Right lobe of liver (tissue), 6 donors: Measurements from ENCODE around the gene ST14. TPM values are rescaled to one million over a fixed set of nuclear protein-coding genes. Genes with fewer than 3 reads are reported as not detected.

Experiments
- ATAC-seq, 4 donors: fragments of 200-7000 bp; cut with Tn5 transposase; one replicate each; pipeline ENCODE4 v1.9.1; 2020; ENCODE audit warnings: mild to moderate bottlenecking in 4 of 4, moderate library complexity in 4 of 4
- DNase-seq, 3 donors: peaks; one replicate each; pipeline ENCODE4 v3.0.0-alpha.2; 2020
- H3K27ac ChIP-seq, 3 donors: fragments of 200-600 bp; one replicate each; pipeline ENCODE4 v1.8.0; 2022
- H3K27me3 ChIP-seq, 2 donors: fragments of 200-600 bp; one replicate each; pipeline ENCODE4 v1.8.0; 2022
- H3K36me3 ChIP-seq, 4 donors: fragments of 200-600 bp; sonication (generic) in 1 of 4; one replicate each; pipeline versions ENCODE4 v1.5.1 to v1.8.0; 2017 to 2022; ENCODE audit warnings: control low read depth in 1 of 4
- H3K4me1 ChIP-seq, 4 donors: fragments of 200-600 bp; sonication (generic) in 1 of 4; one replicate each; pipeline versions ENCODE4 v1.5.1 to v1.8.0; 2017 to 2022; ENCODE audit warnings: control low read depth in 1 of 4
- H3K4me3 ChIP-seq, 3 donors: fragments of 200-600 bp; one replicate each; pipeline ENCODE4 v1.8.0; 2022
- H3K9me3 ChIP-seq, 4 donors: fragments of 200-600 bp; sonication (generic) in 1 of 4; one replicate each; pipeline versions ENCODE4 v1.5.1 to v1.8.0; 2017 to 2022; ENCODE audit warnings: control low read depth in 1 of 4
- POLR2A ChIP-seq: fragments of 450-650 bp; IDR thresholded peaks from one replicate; pipeline ENCODE4 v1.6.1; 2017; ENCODE audit warnings: antibody characterized with exemption, mild to moderate bottlenecking
- WGBS: methylation state at CpG from one replicate; pipeline ENCODE4 v1.1.6; 2018; ENCODE audit warnings: low coverage, low lambda C conversion rate; ENCODE audit not compliant: insufficient coverage; ENCODE audit errors: missing lambda C conversion rate; 5-methylcytosine and 5-hydroxymethylcytosine counted together
- intact Hi-C, 2 donors: fragments of 100-400 bp; cut with DNase I; formaldehyde crosslinking; loops; one replicate each; pipeline versions ENCODE4 v1.11.2 to v1.14.1; 2022
- total RNA-seq, 6 experiments: library from RNA; depleted of rRNA in 2 of 6; stranded (reverse); fragments of >200 nt in 2 of 6; fragmentation: NEBNext Ultra II Directional in 3 of 6; extraction: Animal tissue kit (Norgen Biotek cat#: 25700) in 3 of 6; gene quantifications; one replicate each; pipeline versions ENCODE4 v1.1.0 to v1.2.4, GENCODE V29; 2016 to 2023
- TF ChIP-seq, protein P1 (sequence below), 4 donors: fragments of 200-600 bp in 3 of 4; fragments of 450-650 bp in 1 of 4; IDR thresholded peaks; one replicate each; pipeline versions ENCODE4 v1.5.1 to v1.8.0; 2016 to 2022; ENCODE audit warnings: antibody characterized with exemption in 4 of 4, mild to moderate bottlenecking in 2 of 4
- donor health status: DM: no; HTN: yes; CAD: no.
- donor health status: DM: no; HTN: no; CAD: no.
- donor health status: DM: no; HTN: no; CAD: no.
- donor health status: DM: no; HTN: yes; CAD: no.
- donor health status: DM: no; HTN: yes; CAD: no.

Gene ST14
- total RNA-seq, 6 experiments from 2014 or later: 2.5 to 16.7 (median 10.8) TPM

DNA sequence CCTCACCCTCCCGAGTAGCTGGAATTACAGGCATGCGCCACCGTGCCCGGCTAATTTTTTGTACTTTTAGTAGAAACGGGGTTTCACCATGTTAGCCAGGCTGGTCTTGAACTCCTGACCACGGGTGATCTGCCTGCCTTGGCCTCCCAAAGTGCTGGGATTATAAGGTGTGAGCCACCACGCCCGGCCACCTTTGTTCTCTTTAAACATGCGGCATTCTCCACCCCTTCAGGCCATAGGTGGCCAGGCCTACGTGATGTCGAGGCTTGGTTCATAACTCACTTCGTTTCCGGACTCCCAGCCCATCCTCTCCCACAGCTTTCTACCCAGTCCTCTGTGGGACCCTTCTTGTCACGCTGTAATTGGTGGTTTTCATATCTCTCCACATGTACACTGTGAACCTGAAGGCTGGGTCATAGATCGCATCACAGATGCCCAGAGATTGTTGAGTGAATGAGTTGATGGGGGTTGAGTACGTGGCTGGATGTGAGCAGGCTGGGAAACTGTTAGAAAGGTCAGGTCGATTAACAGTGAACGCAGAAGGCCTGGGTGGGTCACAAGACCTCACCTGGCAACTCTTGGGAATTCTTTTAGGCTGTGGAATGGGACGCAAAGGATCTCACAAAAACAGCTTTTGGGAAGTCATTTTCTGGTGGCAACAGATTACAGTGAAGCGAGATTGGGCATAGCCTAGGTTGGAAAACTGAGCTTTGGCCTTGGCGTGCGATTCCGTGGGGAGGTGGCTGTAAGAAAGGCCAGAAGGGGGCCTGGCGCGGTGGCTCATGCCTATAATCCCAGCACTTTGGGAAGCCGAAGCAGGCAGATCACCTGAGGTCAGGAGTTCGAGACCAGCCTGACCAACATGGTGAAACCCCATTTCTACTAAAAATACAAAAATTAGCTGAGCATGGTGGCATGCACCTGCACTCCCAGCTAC is 44.5 kb downstream of the ST14 start:
- intact Hi-C loops: no loop called here
- H3K27me3 ChIP-seq: no peaks in the 10 kb centered on the region
- no peaks in the 10 kb centered on the region for H3K4me1 ChIP-seq
- no peaks in the 10 kb centered on the region for H3K9me3 ChIP-seq
- ATAC-seq: no peak
- peak in 1 of 3 donors; percentile 1 for DNase-seq
- H3K36me3 ChIP-seq: no peaks in the 10 kb centered on the region
- no peak overlapping the region for H3K27ac ChIP-seq
- H3K4me3 ChIP-seq: no peak overlapping the region
- TF ChIP-seq, protein P1, sequence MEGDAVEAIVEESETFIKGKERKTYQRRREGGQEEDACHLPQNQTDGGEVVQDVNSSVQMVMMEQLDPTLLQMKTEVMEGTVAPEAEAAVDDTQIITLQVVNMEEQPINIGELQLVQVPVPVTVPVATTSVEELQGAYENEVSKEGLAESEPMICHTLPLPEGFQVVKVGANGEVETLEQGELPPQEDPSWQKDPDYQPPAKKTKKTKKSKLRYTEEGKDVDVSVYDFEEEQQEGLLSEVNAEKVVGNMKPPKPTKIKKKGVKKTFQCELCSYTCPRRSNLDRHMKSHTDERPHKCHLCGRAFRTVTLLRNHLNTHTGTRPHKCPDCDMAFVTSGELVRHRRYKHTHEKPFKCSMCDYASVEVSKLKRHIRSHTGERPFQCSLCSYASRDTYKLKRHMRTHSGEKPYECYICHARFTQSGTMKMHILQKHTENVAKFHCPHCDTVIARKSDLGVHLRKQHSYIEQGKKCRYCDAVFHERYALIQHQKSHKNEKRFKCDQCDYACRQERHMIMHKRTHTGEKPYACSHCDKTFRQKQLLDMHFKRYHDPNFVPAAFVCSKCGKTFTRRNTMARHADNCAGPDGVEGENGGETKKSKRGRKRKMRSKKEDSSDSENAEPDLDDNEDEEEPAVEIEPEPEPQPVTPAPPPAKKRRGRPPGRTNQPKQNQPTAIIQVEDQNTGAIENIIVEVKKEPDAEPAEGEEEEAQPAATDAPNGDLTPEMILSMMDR (IDR thresholded peaks at IDR 0.05): no peak
- TF ChIP-seq POLR2A: no peak
- 87% methylated on average over 14 of the region's 27 CpGs for WGBS

DNA sequence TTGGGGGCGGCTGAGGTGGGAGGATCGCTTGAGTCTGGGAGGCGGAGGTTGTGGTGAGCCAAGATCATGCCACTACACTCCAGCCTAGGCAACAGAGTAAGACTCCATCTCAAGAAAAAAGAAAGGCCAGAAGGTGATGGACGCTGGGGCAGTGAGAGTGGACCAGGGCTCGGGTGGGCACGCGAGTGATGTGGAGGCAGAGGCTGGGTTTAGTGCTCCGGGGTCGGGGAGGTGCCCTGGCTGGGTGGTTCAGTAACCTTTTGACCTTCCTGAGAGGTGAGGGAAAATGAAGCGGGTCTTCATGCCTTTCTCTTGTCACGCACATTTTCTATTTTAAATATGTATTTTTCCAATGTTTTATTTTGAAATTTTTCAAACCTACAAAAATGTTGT is 45.1 kb downstream of the ST14 start:
- H3K4me1 ChIP-seq: no peaks in the 10 kb centered on the region
- WGBS: 89% methylated on average over 9 of the region's 11 CpGs
- H3K4me3 ChIP-seq: no peak overlapping the region
- no peaks in the 10 kb centered on the region for H3K36me3 ChIP-seq
- ATAC-seq: no peak
- no peak for TF ChIP-seq POLR2A
- TF ChIP-seq, protein P1 (IDR thresholded peaks at IDR 0.05): no peak
- no peaks in the 10 kb centered on the region for H3K27me3 ChIP-seq
- H3K9me3 ChIP-seq: no peaks in the 10 kb centered on the region
- intact Hi-C loops: no loop called here
- DNase-seq: no peak
- no peak overlapping the region for H3K27ac ChIP-seq

DNA sequence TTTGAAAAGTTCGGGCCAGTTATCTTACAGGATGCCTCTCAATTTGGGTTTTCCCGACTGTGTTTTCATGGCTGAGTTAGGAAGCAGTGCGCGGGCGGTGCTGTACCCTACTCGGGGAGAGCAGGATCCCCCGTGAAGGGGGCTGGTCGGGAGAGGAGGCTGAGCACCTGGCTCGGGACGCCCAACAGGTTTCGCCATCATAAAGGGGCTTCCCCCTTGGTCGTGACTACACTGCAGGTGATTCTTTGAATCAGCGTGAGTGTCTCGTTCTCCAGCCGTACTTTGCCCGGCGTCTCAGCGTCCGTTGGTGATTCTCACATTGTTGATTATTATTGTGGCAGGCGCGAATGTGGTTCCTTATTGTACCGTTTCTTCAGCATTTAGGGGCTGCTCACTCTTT is 46.6 kb downstream of the ST14 start:
- whole genome bisulfite sequencing: 92% methylated on average over 9 of the region's 22 CpGs

DNA sequence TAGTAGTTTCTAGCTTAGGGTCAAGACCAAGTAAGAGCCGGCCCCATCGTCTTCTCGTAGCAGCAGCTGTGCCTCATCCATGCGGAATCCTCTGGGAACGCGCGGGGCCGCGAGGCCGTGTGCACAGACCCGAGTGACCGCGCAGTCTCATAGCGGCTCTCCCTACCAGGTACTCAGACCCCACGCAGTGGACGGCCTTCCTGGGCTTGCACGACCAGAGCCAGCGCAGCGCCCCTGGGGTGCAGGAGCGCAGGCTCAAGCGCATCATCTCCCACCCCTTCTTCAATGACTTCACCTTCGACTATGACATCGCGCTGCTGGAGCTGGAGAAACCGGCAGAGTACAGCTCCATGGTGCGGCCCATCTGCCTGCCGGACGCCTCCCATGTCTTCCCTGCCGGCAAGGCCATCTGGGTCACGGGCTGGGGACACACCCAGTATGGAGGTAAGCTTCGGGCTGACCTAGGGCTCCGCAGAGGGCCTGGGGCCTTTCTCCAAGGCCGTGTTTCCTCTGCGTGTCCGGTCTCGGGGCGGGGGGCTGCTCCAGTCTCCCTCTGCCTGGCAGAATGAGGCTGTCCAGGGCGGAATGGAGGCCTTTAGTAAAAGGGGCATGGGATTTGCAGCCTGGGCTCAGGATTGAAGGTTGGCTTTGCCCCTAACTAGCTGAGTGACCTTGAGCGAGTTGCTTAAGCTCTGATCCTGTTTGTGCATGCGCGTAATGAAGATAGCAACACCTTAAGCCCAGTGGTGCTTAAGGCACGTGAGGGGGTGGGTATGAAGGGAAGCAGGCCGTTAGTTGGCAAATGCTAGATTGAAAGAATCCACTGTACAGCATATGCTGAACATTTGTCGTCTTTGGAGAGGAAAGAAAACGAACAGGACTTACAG is 48.9 kb downstream of the ST14 start:
- ATAC-seq: no peak
- Histone ChIP-seq H3K36me3 (no peaks in the 10 kb centered on the region), H3K27me3 (no peaks in the 10 kb centered on the region), H3K9me3 (no peaks in the 10 kb centered on the region), H3K4me3 (no peak overlapping the region), H3K27ac (no peak overlapping the region), H3K4me1 (no peaks in the 10 kb centered on the region)
- DNase-seq: peak in 2 of 3 donors; percentile 38 to 52
- intact Hi-C loops: no loop called here
- no peak for TF ChIP-seq POLR2A
- no CpG with 5 or more reads among the region's 45 CpGs for WGBS

More for the DNA sequence above, 46.6 kb downstream of the ST14 start:
- no peak for ATAC-seq
- no peak overlapping the region for H3K4me3 ChIP-seq
- no peaks in the 10 kb centered on the region for H3K36me3 ChIP-seq
- H3K4me1 ChIP-seq: no peaks in the 10 kb centered on the region
- peak in 1 of 3 donors; percentile 26 for DNase-seq
- H3K9me3 ChIP-seq: no peaks in the 10 kb centered on the region
- intact Hi-C loops: no loop called here
- no peak overlapping the region for H3K27ac ChIP-seq
- no peaks in the 10 kb centered on the region for H3K27me3 ChIP-seq
- TF ChIP-seq, protein P1 (IDR thresholded peaks at IDR 0.05): no peak
- TF ChIP-seq POLR2A: no peak
